K562 (cell line): ENCODE data around the gene UBASH3B. TPM values are rescaled to one million over a fixed set of nuclear protein-coding genes. Genes with fewer than 3 reads are reported as not detected.

Source experiments
- ATAC-seq: fragments of 200-7000 bp; cut with Tn5 transposase; 3 replicates; pipeline ENCODE4 v1.9.1; 2020; ENCODE audit warnings: moderate library complexity
- BruUV-seq: library from RNA; stranded (reverse); fragments of 400-500 nt; replicated peaks from 2 replicates; lab custom pipeline; 2021; lab: Mats Ljungman, UMichigan
- CTCF ChIA-PET: fragments of 300-600 bp; formaldehyde crosslinking; extraction: SDS; loops from one replicate; lab custom pipeline; 2021; ENCODE audit warnings: low intra/inter-chr PET ratio; lab: Yijun Ruan, JAX
- POLR2A ChIA-PET: fragments of 300-600, 350-650 bp; sonication (Branson Sonifier 250); formaldehyde crosslinking; extraction: SDS; loops from one replicate; lab custom pipeline; 2021; ENCODE audit warnings: antibody characterized with exemption, inconsistent platforms; lab: Yijun Ruan, JAX
- DNase-seq, 4 experiments: peaks; one replicate each; pipeline versions ENCODE4 v3.0.0 to v3.0.0-alpha.2; 2011 to 2018; ENCODE audit warnings: low spot score in 3 of 4, mixed read lengths in 3 of 4; ENCODE audit errors: extremely low read depth in 1 of 4
- FAIRE-seq: peaks from 2 replicates; lab custom pipeline; 2011; peaks lifted over from hg19 to GRCh38; lab: Jason Lieb, UNC
- H2AFZ ChIP-seq: 2 replicates; pipeline ENCODE4 v1.6.0; 2011; ENCODE audit warnings: low read depth, low read length, control low read depth, inconsistent platforms
- H3K27ac ChIP-seq: fragments of 200-600 bp; 3 replicates; pipeline ENCODE4 v1.8.0; 2011; ENCODE audit warnings: low read depth, mild to moderate bottlenecking, control low read depth, inconsistent platforms, low read length, moderate library complexity, mixed read lengths; ENCODE audit errors: extremely low read depth
- H3K27me3 ChIP-seq, 2 experiments: fragments of 300-600 bp in 1 of 2; 2 replicates in 1 of 2; 3 replicates in 1 of 2; pipeline versions ENCODE4 v1.6.0 to v1.8.0; 2011; ENCODE audit warnings: inconsistent platforms in 2 of 2, low read length in 2 of 2, mild to moderate bottlenecking in 1 of 2, mixed read lengths in 1 of 2, moderate library complexity in 1 of 2; ENCODE audit not compliant: control insufficient read depth in 2 of 2, insufficient read depth in 2 of 2
- H3K36me3 ChIP-seq: fragments of 300-600 bp; 3 replicates; pipeline ENCODE4 v1.8.0; 2011; ENCODE audit warnings: mild to moderate bottlenecking, low read length, inconsistent platforms; ENCODE audit not compliant: control insufficient read depth, insufficient read depth
- H3K4me1 ChIP-seq, 2 experiments: fragments of 200-600 bp in 1 of 2; replicated peaks in 1 of 2; 2 replicates in 1 of 2; 3 replicates in 1 of 2; pipeline versions ENCODE4 v1.5.1 to v1.8.0; 2011; ENCODE audit warnings: inconsistent platforms in 2 of 2, low read length in 2 of 2, mild to moderate bottlenecking in 1 of 2, mixed read lengths in 1 of 2, moderate library complexity in 1 of 2; ENCODE audit not compliant: control insufficient read depth in 2 of 2, insufficient read depth in 2 of 2
- H3K4me2 ChIP-seq: 2 replicates; pipeline ENCODE4 v1.6.1; 2011; ENCODE audit warnings: low read length, control low read depth, inconsistent platforms, mixed read lengths; ENCODE audit not compliant: insufficient read depth
- H3K4me3 ChIP-seq: fragments of 200-600 bp; sonication (generic), shearing (Covaris generic); 2 replicates; pipeline ENCODE4 v1.5.1; 2016; ENCODE audit warnings: control low read depth, inconsistent platforms
- H3K79me2 ChIP-seq: fragments of 200-600 bp; 3 replicates; pipeline ENCODE4 v1.8.0; 2011; ENCODE audit warnings: low read length, inconsistent platforms; ENCODE audit not compliant: control insufficient read depth, insufficient read depth
- H3K9ac ChIP-seq, 2 experiments: 2 replicates each; pipeline versions ENCODE4 v1.6.0 to v1.6.1; 2011; ENCODE audit warnings: low read depth in 2 of 2, low read length in 2 of 2, control low read depth in 1 of 2, inconsistent platforms in 1 of 2, mild to moderate bottlenecking in 1 of 2, mixed read lengths in 1 of 2; ENCODE audit not compliant: insufficient read depth in 1 of 2
- H3K9me1 ChIP-seq: one replicate; pipeline ENCODE4 v1.6.0; 2011; ENCODE audit warnings: inconsistent platforms, mild to moderate bottlenecking, low read length, moderate library complexity; ENCODE audit not compliant: control insufficient read depth, insufficient read depth
- H3K9me3 ChIP-seq: replicated peaks from 2 replicates; pipeline ENCODE4 v1.5.1; 2011; ENCODE audit warnings: low read depth, low read length, inconsistent platforms; ENCODE audit not compliant: control insufficient read depth, insufficient read depth
- H4K20me1 ChIP-seq: replicated peaks from 2 replicates; pipeline ENCODE4 v1.6.1; 2011; ENCODE audit warnings: low read length, inconsistent platforms, mixed read lengths; ENCODE audit not compliant: control insufficient read depth, insufficient read depth
- ARID1B ChIP-seq: fragments of 450-650 bp; IDR thresholded peaks from 2 replicates; pipeline ENCODE4 v1.6.1; 2016; ENCODE audit warnings: antibody characterized with exemption, mild to moderate bottlenecking, inconsistent platforms
- CC2D1A ChIP-seq: fragments of 450-650 bp; IDR thresholded peaks from 2 replicates; pipeline ENCODE4 v1.6.1; 2017; ENCODE audit warnings: mild to moderate bottlenecking
- ESRRB ChIP-seq: fragments of 250-450 bp; sonication (Bioruptor Pico); IDR thresholded peaks from 2 replicates; pipeline ENCODE4 v1.5.0; 2020; ENCODE audit warnings: mild to moderate bottlenecking, moderate library complexity, borderline replicate concordance
- FOXA1 ChIP-seq: fragments of 450-650 bp; IDR thresholded peaks from 2 replicates; pipeline ENCODE4 v1.6.1; 2016; ENCODE audit warnings: mild to moderate bottlenecking, borderline replicate concordance
- HLTF ChIP-seq: fragments of 450-650 bp; IDR thresholded peaks from 2 replicates; pipeline ENCODE4 v1.6.1; 2016
- KAT2B ChIP-seq: IDR thresholded peaks from one replicate; pipeline ENCODE4 v1.6.1; 2012; ENCODE audit warnings: low read depth, mild to moderate bottlenecking, control low read depth, inconsistent platforms, low read length, moderate library complexity
- MCM5 ChIP-seq: fragments of 450-650 bp; IDR thresholded peaks from 2 replicates; pipeline ENCODE4 v1.6.1; 2016; ENCODE audit warnings: low read depth
- MYBL2 ChIP-seq, 2 experiments: fragments of 450-650 bp in 1 of 2; sonication (generic) in 1 of 2; formaldehyde crosslinking in 1 of 2; IDR thresholded peaks; 2 replicates each; pipeline versions ENCODE4 v1.6.1 to v1.8.1; 2017 to 2022; ENCODE audit warnings: borderline replicate concordance in 1 of 2, inconsistent platforms in 1 of 2, low read depth in 1 of 2, mild to moderate bottlenecking in 1 of 2, missing genetic modification reagents in 1 of 2, moderate library complexity in 1 of 2
- NFXL1 ChIP-seq: fragments of 450-650 bp; formaldehyde crosslinking; IDR thresholded peaks from 2 replicates; pipeline ENCODE4 v1.4.0; 2021; ENCODE audit warnings: mild to moderate bottlenecking
- NFYB ChIP-seq: IDR thresholded peaks from 2 replicates; pipeline ENCODE4 v1.6.1; 2011; ENCODE audit warnings: mild to moderate bottlenecking, moderate library complexity; ENCODE audit not compliant: insufficient read length; ENCODE audit errors: extremely low read depth
- RFX1 ChIP-seq: fragments of 450-650 bp; IDR thresholded peaks from 2 replicates; pipeline ENCODE4 v1.6.1; 2016; ENCODE audit warnings: mild to moderate bottlenecking, moderate library complexity
- TCFL5 ChIP-seq: fragments of 250-450 bp; sonication (Bioruptor Pico); conservative IDR thresholded peaks from 2 replicates; pipeline ENCODE4 v1.6.1; 2021; ENCODE audit warnings: mild to moderate bottlenecking, moderate library complexity, matching md5 sums
- TSC22D4 ChIP-seq: fragments of 450-650 bp; IDR thresholded peaks from 2 replicates; pipeline ENCODE4 v1.6.1; 2016; ENCODE audit warnings: missing genetic modification characterization, missing biosample characterization, control low read depth
- ZBTB49 ChIP-seq: sonication (generic); formaldehyde crosslinking; IDR thresholded peaks from 2 replicates; pipeline ENCODE4 v1.8.0; 2022; ENCODE audit warnings: missing genetic modification reagents, mild to moderate bottlenecking, borderline replicate concordance
- ZKSCAN3 ChIP-seq: fragments of 250-450 bp; sonication (Bioruptor Pico); IDR thresholded peaks from 2 replicates; pipeline ENCODE4 v1.4.0; 2020
- WGBS: fragments of 100-300 bp; shearing (Covaris generic); methylation state at CpG from one replicate; pipeline ENCODE4 v1.1.6; 2016; ENCODE audit warnings: low coverage, mixed read lengths; ENCODE audit not compliant: insufficient coverage; ENCODE audit errors: missing lambda C conversion rate; 5-methylcytosine and 5-hydroxymethylcytosine counted together
- in situ Hi-C: fragments of 300-500 bp; cut with MboI; formaldehyde crosslinking; loops from 4 replicates; pipeline ENCODE4 v1.15.0; 2018; ENCODE audit warnings: inconsistent platforms, mixed read lengths
- intact Hi-C: fragments of 100-400 bp; cut with micrococcal nuclease; formaldehyde crosslinking; loops from 2 replicates; pipeline ENCODE4 v1.14.2; 2022
- polyA plus RNA-seq, 8 experiments: library from polyadenylated mRNA; depleted of rRNA in 4 of 8; stranded (reverse) in 5 of 8; unstranded in 3 of 8; fragments of >200 nt; fragmentation: Nextera tagmentation in 2 of 8; fragmentation: Illumina TruSeq in 1 of 8; extraction: Ambion mirVana in 2 of 8; extraction: Trizol in 1 of 8; gene quantifications; 2 replicates each; pipeline versions ENCODE4 v1.2.1 to v1.2.3, GENCODE V29; 2011 to 2014; ENCODE audit warnings: inconsistent platforms in 1 of 8, missing spikeins in 1 of 8
- total RNA-seq, 7 experiments: library from RNA; depleted of rRNA in 6 of 7; stranded (reverse); fragments of >200 nt in 6 of 7; fragmentation: Illumina TruSeq in 2 of 7; extraction: Trizol in 2 of 7; gene quantifications; 2 replicates each; pipeline versions ENCODE4 v1.2.1 to v1.2.3, GENCODE V29; 2011 to 2021; ENCODE audit warnings: low replicate concordance in 1 of 7

Gene UBASH3B
- total and polyA plus RNA-seq, 9 of the 15 experiments (the other 6 are each of a cell fraction or from before 2014, with no cell fraction given) = 0.01 to 0.31 (median 0.08) TPM; not detected in 2

GRCh38 chr11:122723576-122723975, 68.1 kb downstream of the UBASH3B start:
- H3K4me1 ChIP-seq = no peaks in the 10 kb centered on the region
- H2AFZ ChIP-seq = no peak overlapping the region
- no peaks in the 10 kb centered on the region for H3K79me2 ChIP-seq
- no peaks in the 10 kb centered on the region for H3K36me3 ChIP-seq
- intact Hi-C loops = no loop called here
- no peak overlapping the region for H3K9ac ChIP-seq
- no peaks in the 10 kb centered on the region for H3K9me3 ChIP-seq
- H3K27me3 ChIP-seq = peaks cover 0 to 29% of the 10 kb centered on the region in 2 experiments; a peak in 4 of 5 replicates
- POLR2A ChIA-PET = interaction anchor here (0.6 kb wide), 1 partner anchor 92 kb away, joined by 3 read pairs; no protein-coding TSS in a partner anchor
- H3K4me2 ChIP-seq = no peak overlapping the region
- no peak for FAIRE-seq
- H3K27ac ChIP-seq = no peak overlapping the region
- no peak for DNase-seq
- no peak for ATAC-seq
- H3K9me1 ChIP-seq = no peaks in the 10 kb centered on the region
- no peak overlapping the region for H3K4me3 ChIP-seq
- no TSS peak for BruUV-seq
- in situ Hi-C loops = no loop called here
- H4K20me1 ChIP-seq = no peaks in the 10 kb centered on the region
- CTCF ChIA-PET = no interaction called here
- 0% methylated on average over 3 of the region's 3 CpGs for WGBS
- TF ChIP-seq NFXL1 (CRISPR knock-in tag) (no peak), RFX1 (no peak), ZKSCAN3 (CRISPR knock-in tag) (no peak), FOXA1 (no peak), MCM5 (no peak), HLTF (no peak), MYBL2 (IDR thresholded peaks at IDR 0.05; ENCODE audit: low read depth) (no peak), MYBL2 (CRISPR knock-in tag; IDR thresholded peaks at IDR 0.05; ENCODE audit: borderline replicate concordance) (no peak), ESRRB (CRISPR knock-in tag) (no peak), CC2D1A (no peak), ZBTB49 (CRISPR knock-in tag) (no peak), NFYB (no peak), TCFL5 (CRISPR knock-in tag) (no peak), TSC22D4 (tag) (no peak), ARID1B (no peak), KAT2B (no peak)
